HG03469 (cell line): Measurements from ENCODE around the gene ALDH1L1.
"Not testable (repeated sequence)": the region's sequence is repeated elsewhere in the genome, so short reads cannot be mapped to it uniquely, and the experiment has no call there.

ENCODE experiments used
- ATAC-seq: cut with Tn5 transposase; IDR thresholded peaks from one replicate; pipeline ENCODE4 v1.9.1; 2021; ENCODE audit warnings: mild to moderate bottlenecking, moderate library complexity, moderate number of reproducible peaks; ENCODE audit not compliant: unreplicated experiment

Gene ALDH1L1

GRCh38 chr3:126108676-126109050 is 71.7 kb downstream of the ALDH1L1 start:
- no peak for ATAC-seq

GRCh38 chr3:126107957-126108675 is 72.3 kb downstream of the ALDH1L1 start:
- no peak for ATAC-seq

- no peak for ATAC-seq
These were observed 73.0 kb downstream of the ALDH1L1 start for GRCh38 chr3:126107203-126107939.

- ATAC-seq, result no peak
These were observed 73.8 kb downstream of the ALDH1L1 start for GRCh38 chr3:126106336-126107202.

DNA sequence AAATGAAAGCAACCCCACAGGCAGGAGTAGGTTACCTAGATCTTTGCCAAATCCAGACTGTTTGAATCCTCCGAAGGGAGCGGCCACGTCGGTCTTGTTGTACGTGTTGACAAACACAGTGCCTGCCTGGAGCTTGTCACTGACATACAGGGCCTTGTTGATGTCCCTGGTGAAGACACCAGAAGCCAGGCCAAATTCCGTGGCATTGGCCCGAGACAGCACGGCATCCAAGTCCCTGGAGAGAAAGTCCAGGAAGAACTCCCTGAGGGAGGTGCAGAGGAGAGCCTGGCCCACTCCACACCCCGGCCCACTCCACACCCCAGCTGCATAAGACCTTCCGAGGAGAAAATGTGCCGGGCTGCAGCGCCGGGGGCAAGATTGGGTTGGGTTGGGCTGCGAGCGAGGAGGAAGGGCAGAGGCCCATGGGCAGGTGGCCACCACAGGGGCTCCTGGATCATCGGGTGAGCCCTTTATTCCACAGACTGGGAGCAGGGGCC is 74.6 kb downstream of the ALDH1L1 start:
- ATAC-seq, result no peak

GRCh38 chr3:126104742-126105605 is 75.4 kb downstream of the ALDH1L1 start:
- ATAC-seq, result no peak

- no peak for ATAC-seq
These were observed 76.3 kb downstream of the ALDH1L1 start for GRCh38 chr3:126104028-126104635.

DNA sequence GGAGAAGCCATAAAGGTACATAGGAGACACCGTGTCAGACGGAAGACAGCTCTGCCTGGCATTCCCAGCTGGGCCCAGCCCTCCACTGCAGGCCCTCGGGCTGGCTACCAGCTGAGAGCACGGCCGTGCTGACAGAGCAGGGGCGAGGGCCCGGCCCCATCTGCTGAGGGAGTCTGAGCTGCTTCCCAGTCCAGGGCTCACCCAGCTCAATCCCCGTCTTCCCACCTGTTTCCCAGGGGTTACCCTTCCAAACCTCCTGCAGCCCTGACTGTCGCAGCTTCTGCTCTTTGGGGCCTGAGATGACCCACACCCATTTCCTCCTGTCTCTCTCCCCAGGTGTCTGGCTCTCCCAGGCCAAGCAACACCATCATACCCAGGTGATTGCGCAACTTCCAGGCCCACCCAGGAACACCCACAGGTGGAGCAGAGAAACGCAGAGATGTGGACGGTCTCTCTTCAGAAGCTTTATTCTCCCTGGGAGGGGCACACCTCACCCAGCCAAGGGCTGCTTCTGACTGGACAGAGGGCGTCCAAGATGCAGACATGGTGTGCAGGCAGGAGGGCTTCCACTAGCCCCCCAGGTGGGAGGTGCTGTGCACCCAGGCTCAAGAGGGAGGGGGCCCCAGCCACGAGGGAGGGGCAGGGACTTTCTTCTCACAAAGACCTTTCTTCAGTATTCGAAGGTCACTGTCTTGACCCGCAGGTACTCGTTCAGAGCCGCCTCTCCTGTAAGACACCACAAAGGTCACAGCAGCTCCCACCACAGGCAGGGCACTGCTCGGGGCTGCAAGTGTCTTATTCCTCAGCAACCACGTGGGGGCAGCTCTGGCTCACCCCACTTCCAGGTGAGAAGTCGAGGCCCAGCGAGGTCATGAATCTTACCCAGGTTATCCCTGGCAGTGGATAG is 77.0 kb downstream of the ALDH1L1 start:
- no peak for ATAC-seq

DNA sequence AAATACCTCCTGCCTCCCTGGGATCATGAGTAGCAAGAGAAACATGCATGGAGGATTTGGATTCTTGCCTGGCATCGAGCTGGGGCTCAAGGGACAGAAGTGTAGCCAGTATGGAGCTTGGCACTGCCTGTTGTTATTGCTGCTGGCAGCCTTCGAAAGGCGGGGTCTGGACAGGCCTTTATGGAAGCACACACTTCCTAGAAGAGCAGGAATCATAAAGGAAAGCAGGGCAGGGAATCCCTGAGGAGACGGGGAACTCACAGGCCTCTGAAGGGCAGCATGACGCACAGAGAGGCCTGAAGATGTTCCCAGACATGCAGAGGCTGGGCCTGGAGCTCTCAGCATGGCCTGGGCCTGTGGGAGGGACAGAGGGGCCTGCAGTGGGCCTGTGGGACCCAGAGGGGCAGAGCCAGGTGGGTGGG is 77.8 kb downstream of the ALDH1L1 start:
- ATAC-seq, result no peak

GRCh38 chr3:126102011-126102410 is 78.4 kb downstream of the ALDH1L1 start:
- ATAC-seq, result no peak

GRCh38 chr3:126101521-126101982 is 78.8 kb downstream of the ALDH1L1 start:
- ATAC-seq, result no peak

DNA sequence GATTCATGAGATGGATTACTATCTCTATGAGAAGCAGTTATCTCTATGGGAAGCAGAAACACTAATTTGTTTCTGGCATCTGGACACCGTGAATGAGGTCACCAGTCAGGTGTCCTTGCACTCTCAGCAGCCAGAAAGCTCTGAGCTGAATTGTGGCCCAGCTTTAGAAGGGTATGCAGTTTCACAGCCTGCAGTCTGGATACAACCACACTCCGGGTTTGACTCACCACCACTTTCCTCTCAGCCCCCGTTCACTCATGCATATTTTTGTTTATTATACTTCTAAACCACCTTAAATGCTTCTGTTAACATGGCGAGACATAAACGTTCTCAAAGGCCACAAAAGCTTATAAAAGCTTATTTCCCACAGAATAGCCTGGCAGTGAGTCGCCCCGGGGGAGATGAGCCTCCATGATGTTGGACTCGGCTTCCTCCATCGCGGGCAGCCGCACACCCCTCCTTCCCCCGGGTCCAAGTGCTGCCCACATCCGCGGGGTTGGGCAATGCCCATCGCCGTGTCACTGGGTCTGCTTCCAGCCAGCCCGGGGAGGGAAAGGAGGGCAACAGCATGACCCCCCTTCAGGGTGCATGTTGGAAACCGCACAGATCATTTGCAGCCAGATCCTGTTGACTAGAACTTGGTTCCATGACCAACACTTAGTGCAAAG is 79.6 kb downstream of the ALDH1L1 start:
- ATAC-seq, result no peak

- ATAC-seq, result no peak
These were observed 80.1 kb downstream of the ALDH1L1 start for GRCh38 chr3:126100269-126100633.

GRCh38 chr3:126098391-126098858 is 82.0 kb downstream of the ALDH1L1 start:
- ATAC-seq, result no peak

DNA sequence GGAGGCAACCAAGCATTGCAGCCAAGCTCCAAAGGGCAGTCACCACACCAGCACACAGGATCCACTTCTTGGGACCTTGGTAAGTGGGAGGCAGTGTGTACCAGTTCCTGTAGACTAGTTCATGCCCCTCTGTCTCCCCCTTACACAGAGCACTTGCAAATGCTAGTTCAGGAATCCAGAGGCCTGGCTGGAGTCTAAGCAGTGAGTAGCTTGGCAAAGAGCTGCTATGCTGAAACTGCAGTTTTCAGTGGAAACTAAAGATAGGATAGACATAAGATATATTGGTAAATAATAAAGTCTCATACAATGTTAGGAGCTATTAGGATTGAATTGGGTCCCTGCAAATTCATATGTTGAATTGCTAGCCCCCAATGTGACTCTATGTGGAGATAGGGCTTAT is 82.6 kb downstream of the ALDH1L1 start:
- no peak for ATAC-seq

- ATAC-seq, result not testable (repeated sequence)
These were observed 84.1 kb downstream of the ALDH1L1 start for GRCh38 chr3:126096274-126096673.

- ATAC-seq, result not testable (repeated sequence)
These were observed 88.3 kb downstream of the ALDH1L1 start for GRCh38 chr3:126092128-126092527.

DNA sequence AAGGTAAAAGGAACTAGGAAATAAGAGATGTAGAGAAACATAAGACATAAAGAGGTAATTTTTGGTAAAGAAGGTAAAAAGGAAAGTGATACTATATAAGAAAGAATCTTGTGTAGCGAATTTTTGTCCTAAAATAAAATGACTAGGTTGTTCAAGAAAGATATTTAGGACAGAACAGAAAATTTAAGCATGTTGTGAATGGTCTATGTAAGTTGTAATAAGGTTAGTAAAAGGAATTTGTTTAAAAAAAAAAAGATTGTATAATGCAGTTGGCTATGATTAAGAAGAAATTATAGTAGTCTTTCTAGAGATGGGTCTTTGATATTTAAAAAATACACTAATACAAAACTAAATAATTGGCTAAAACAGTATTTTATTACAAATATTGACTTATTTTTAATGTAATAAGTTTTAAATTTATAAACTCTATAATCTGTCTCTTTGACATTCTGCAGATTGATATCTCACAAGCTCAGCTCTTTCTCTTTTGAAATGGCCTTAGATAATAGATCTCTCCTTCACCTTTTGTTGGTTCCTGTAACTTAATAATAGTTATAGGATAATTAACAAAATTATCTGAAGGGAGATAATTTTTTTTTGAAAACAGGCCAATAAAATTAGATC is 92.7 kb downstream of the ALDH1L1 start:
- no peak for ATAC-seq
